BLaER1 treated with 17β-estradiol and CSF1 and Interleukin-3, amounts not matched to agents 10 nM and 100 nM (cell line): ENCODE results near the gene NUBP1.

ENCODE experiments used
- H3K27ac ChIP-seq, 11 experiments: shearing (Covaris generic); formaldehyde crosslinking; 2 replicates each; pipeline ENCODE4 v1.8.1; 2022
- H3K27me3 ChIP-seq, 11 experiments: shearing (Covaris generic); formaldehyde crosslinking; 2 replicates each; pipeline ENCODE4 v1.8.1; 2022
- H3K36me3 ChIP-seq, 11 experiments: shearing (Covaris generic); formaldehyde crosslinking; 2 replicates each; pipeline ENCODE4 v1.8.1; 2022
- H3K4me1 ChIP-seq, 10 experiments: shearing (Covaris generic); formaldehyde crosslinking; 2 replicates each; pipeline ENCODE4 v1.8.1; 2022
- H3K4me2 ChIP-seq, 11 experiments: shearing (Covaris generic); formaldehyde crosslinking; 2 replicates each; pipeline ENCODE4 v1.8.1; 2022
- H3K4me3 ChIP-seq, 10 experiments: shearing (Covaris generic); formaldehyde crosslinking; 2 replicates each; pipeline ENCODE4 v1.8.1; 2022
- H3K9ac ChIP-seq, 11 experiments: shearing (Covaris generic); formaldehyde crosslinking; 2 replicates each; pipeline ENCODE4 v1.8.1; 2022
- H3K9me3 ChIP-seq, 11 experiments: shearing (Covaris generic); formaldehyde crosslinking; replicated peaks in 1 of 11; 2 replicates each; pipeline ENCODE4 v1.8.1; 2022
- H4K20me1 ChIP-seq, 11 experiments: shearing (Covaris generic); formaldehyde crosslinking; 2 replicates each; pipeline ENCODE4 v1.8.1; 2022
- Cebpa-rat ChIP-seq, 11 experiments: shearing (Covaris generic); IDR thresholded peaks; 2 replicates each; pipeline ENCODE4 v1.8.1; 2022

The NUBP1 gene

GRCh38 chr16:10743610-10744369 lies at the start of gene NUBP1:
Gene NUBP1 (plus strand): TSS chr16:10743842. CDS start chr16:10743864, 22 bp downstream.
- Histone ChIP-seq H4K20me1 (peaks cover 0 to 12% (median 0%) of the 10 kb centered on the region in 11 experiments; a peak in 2 of 22 replicates), H3K4me2 (peak within 1 kb of the TSS; percentile 71 to 97 (median 92)), H3K27ac (peak within 1 kb of the TSS; percentile 88 to 99 (median 97)), H3K4me3 (peak within 1 kb of the TSS; percentile 55 to 75 (median 64)), H3K27me3 (no peaks in the 10 kb centered on the region), H3K9me3 (no peaks in the 10 kb centered on the region), H3K9ac (peak within 1 kb of the TSS; percentile 88 to 98 (median 95)), H3K4me1 (peaks cover 65 to 89% (median 71%) of the 10 kb centered on the region in 10 experiments), H3K36me3 (peaks cover 13 to 35% (median 28%) of the 10 kb centered on the region in 11 experiments)
- TF ChIP-seq Cebpa-rat (IDR thresholded peaks at IDR 0.05), result no peak

- no peaks in the 10 kb centered on the region for H3K27me3 ChIP-seq
- no peak for TF ChIP-seq Cebpa-rat (IDR thresholded peaks at IDR 0.05)
- peaks cover 0 to 24% (median 18%) of the 10 kb centered on the region in 10 experiments; a peak in 16 of 20 replicates for H3K4me1 ChIP-seq
- no peaks in the 10 kb centered on the region for H3K9me3 ChIP-seq
- H4K20me1 ChIP-seq, result no peaks in the 10 kb centered on the region
- H3K36me3 ChIP-seq, result no peaks in the 10 kb centered on the region
- no peak overlapping the region for H3K9ac ChIP-seq
- H3K4me3 ChIP-seq, result no peak overlapping the region
- H3K27ac ChIP-seq, result no peak overlapping the region
- H3K4me2 ChIP-seq, result no peak overlapping the region
Observed at GRCh38 chr16:10693889-10694288, 49.8 kb upstream of the NUBP1 start.

GRCh38 chr16:10694306-10694705 lies 49.3 kb upstream of the NUBP1 start:
- Histone ChIP-seq H3K4me2 (no peak overlapping the region), H3K9ac (no peak overlapping the region), H3K36me3 (no peaks in the 10 kb centered on the region), H4K20me1 (no peaks in the 10 kb centered on the region), H3K9me3 (0 out of 22 replicates have a peak, but pooled peaks cover 0 to under 1% (median 0%) of the 10 kb centered on the region in 11 experiments), H3K4me1 (peaks cover 0 to 20% (median 14%) of the 10 kb centered on the region in 10 experiments; a peak in 16 of 20 replicates), H3K27me3 (no peaks in the 10 kb centered on the region), H3K4me3 (no peak overlapping the region), H3K27ac (no peak overlapping the region)
- no peak for TF ChIP-seq Cebpa-rat (IDR thresholded peaks at IDR 0.05)

DNA sequence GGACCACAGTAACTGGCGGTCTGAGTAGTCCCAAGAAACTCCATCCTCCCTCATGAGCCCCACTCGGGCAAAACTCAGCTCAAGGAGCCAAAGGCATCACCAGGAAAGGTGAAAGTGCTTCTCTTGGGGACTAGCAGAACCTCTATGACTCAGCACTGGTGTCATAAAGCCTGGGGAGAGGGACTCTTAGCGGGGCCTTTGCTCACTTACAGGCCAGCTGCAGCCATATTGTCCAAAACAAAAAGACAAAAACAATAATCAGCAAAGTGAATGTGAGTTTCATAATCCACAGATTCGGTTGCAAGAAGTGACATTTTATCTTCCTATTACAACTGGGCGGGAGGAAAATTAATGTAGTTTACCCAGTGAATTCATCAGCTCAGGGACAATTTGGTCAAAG lies 48.8 kb upstream of the NUBP1 start, which contains the start of gene TEKT5:
Gene TEKT5 (minus strand): TSS at position 101 of the 400 bp plus-strand sequence. CDS start 57 bp downstream, at position 44.
- H3K36me3 ChIP-seq, result no peaks in the 10 kb centered on the region
- no peak within 1 kb of the TSS for H3K9ac ChIP-seq
- no peak for TF ChIP-seq Cebpa-rat (IDR thresholded peaks at IDR 0.05)
- H3K4me3 ChIP-seq, result no peak within 1 kb of the TSS
- H3K9me3 ChIP-seq, result peaks cover 0 to 5% (median 0%) of the 10 kb centered on the region in 11 experiments; a peak in 6 of 22 replicates
- H3K4me2 ChIP-seq, result no peak within 1 kb of the TSS
- no peaks in the 10 kb centered on the region for H3K27me3 ChIP-seq
- peaks cover 0 to 15% (median 14%) of the 10 kb centered on the region in 10 experiments; a peak in 16 of 20 replicates for H3K4me1 ChIP-seq
- no peak within 1 kb of the TSS for H3K27ac ChIP-seq
- H4K20me1 ChIP-seq, result no peaks in the 10 kb centered on the region

DNA sequence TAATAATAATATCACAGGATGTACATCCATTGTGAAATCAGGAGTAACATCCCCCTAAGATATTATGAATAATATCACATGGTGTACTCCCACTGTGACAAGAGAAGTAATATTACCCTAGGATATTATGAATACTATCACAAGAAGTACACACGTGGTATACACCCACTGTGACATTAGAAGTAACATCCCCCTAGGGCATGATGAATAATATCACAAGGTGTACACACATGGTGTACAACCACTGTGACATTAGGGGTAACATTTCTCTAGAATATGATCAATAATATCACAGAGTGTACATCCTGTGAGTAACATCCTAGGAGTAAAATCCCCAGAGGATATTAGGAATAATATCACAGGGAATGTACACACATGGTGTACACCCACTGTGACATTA lies 43.9 kb upstream of the NUBP1 start:
- no peaks in the 10 kb centered on the region for H3K4me1 ChIP-seq
- no peaks in the 10 kb centered on the region for H3K27me3 ChIP-seq
- TF ChIP-seq Cebpa-rat (IDR thresholded peaks at IDR 0.05), result no peak
- H3K4me2 ChIP-seq, result no peak overlapping the region
- no peak overlapping the region for H3K27ac ChIP-seq
- H3K36me3 ChIP-seq, result no peaks in the 10 kb centered on the region
- no peaks in the 10 kb centered on the region for H4K20me1 ChIP-seq
- no peak overlapping the region for H3K4me3 ChIP-seq
- H3K9me3 ChIP-seq, result peaks cover 21 to 46% (median 40%) of the 10 kb centered on the region in 11 experiments
- no peak overlapping the region for H3K9ac ChIP-seq

DNA sequence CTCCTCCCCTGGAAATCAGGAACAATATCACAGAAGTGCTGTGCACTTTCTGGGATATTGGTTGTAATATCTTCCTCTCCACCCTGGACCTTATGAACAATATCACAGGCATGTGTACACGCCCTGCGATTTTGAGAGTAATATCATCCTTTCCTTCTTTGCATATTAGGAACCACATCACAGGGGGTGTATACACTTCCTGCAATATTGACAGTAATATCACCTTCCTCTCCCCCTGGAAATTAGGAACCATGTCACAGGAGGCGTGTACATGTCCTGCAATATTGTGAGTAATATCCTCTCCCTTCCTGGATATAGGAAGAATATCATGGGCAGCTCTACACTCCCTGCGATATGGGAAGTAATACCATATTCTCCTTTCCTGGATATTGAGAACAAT lies 34.7 kb upstream of the NUBP1 start:
- H3K4me3 ChIP-seq, result no peak overlapping the region
- no peaks in the 10 kb centered on the region for H4K20me1 ChIP-seq
- H3K27me3 ChIP-seq, result no peaks in the 10 kb centered on the region
- no peak overlapping the region for H3K4me2 ChIP-seq
- no peaks in the 10 kb centered on the region for H3K36me3 ChIP-seq
- TF ChIP-seq Cebpa-rat (IDR thresholded peaks at IDR 0.05), result no peak
- no peaks in the 10 kb centered on the region for H3K4me1 ChIP-seq
- H3K9ac ChIP-seq, result no peak overlapping the region
- H3K9me3 ChIP-seq, result peaks cover 37 to 66% (median 52%) of the 10 kb centered on the region in 11 experiments
- no peak overlapping the region for H3K27ac ChIP-seq

DNA sequence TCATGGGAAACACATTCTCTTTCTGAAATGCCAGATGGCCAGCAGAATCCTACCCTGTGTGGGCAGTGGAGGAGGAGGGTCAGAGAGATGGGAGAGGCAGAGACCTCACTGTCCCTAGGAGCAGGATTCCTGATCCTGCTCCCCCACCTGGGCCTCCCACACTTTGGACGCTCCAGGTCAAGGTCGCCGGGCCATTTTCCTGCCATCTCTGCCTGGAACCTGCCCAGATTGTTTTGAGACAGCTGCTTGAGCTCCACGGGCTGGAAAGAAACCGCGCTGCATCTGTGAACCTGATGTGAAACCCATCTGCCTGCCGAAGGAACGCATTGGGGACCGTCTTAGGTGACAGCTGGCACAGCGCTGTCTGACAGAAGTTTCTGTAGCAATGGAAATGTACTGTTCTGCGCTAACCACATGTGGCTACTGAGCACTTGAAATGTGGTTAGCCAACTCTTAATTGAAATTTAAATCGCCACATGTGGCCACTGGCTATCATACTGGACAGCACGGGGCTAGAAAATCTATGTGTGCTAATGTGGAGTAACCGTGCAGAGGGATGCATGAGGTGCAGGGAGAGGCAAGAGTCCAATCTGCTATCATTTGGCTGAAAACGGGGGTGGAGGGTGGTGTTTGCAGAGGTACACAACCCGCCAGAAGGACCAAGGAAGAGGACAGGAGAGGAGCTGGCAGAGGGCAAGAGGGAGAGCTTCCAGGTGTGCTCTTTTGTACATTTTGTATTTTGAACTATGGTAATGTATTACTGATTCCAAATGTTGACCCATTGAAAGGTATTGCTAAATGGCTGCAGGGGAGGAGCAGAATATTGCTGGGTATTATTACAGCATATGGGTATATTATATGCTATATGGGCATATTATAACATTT lies 15.4 kb upstream of the NUBP1 start:
- Histone ChIP-seq H3K9ac (no peak overlapping the region), H3K4me3 (no peak overlapping the region), H4K20me1 (no peaks in the 10 kb centered on the region), H3K36me3 (no peaks in the 10 kb centered on the region), H3K4me1 (no peaks in the 10 kb centered on the region), H3K9me3 (peaks cover 2 to 4% (median 3%) of the 10 kb centered on the region in 11 experiments; a peak in 13 of 22 replicates), H3K27me3 (no peaks in the 10 kb centered on the region), H3K27ac (no peak overlapping the region), H3K4me2 (no peak overlapping the region)
- TF ChIP-seq Cebpa-rat (IDR thresholded peaks at IDR 0.05), result no peak

DNA sequence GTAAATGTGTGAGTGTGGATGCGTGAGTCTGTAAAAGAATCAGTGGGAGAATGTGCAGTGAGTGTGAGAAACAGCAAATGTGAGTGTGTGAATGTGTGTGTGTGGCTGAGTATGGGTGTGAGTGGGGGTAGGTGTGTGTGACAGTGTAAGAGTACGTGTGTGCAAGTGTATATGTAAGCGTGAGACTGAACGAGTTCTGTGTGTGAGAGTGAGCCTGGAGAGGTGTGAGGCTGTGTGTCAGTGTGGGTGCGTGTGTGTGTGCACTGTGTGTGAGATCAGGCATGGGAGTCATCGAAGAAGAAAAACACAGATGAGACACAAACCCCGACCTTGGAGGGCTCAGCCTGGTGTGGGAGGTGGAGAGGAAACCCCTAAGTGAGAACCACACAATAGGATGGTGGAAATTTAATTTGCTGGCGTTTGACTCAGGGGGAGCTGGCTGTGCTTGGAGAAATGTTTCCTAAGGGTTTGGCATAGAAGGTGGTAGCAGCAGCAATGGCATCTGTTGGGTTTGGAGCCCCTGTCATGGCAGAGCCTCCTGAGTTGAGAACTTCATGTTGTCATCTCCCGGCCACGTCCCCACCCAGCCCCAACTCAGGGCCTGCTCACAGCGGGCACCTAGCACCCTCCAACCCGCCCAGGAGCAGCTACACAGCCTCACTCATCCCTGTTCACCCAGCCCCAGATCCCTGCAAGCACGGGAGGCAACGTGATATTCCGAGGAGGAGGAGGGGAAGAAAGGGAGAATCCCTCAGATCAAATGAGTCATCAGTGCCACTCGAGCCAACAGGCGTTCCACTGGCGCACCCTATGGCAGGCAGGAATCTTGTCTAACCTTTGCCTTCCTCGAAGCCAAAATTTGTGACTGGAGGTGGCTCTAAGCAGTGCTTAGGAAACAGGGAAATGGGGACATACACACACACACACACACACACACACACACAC lies 14.3 kb upstream of the NUBP1 start:
- H3K4me1 ChIP-seq, result no peaks in the 10 kb centered on the region
- no peak overlapping the region for H3K27ac ChIP-seq
- H3K4me2 ChIP-seq, result no peak overlapping the region
- no peaks in the 10 kb centered on the region for H3K27me3 ChIP-seq
- no peaks in the 10 kb centered on the region for H4K20me1 ChIP-seq
- H3K9ac ChIP-seq, result no peak overlapping the region
- no peak overlapping the region for H3K4me3 ChIP-seq
- no peaks in the 10 kb centered on the region for H3K36me3 ChIP-seq
- TF ChIP-seq Cebpa-rat (IDR thresholded peaks at IDR 0.05), result no peak
- peaks cover 5 to 11% (median 8%) of the 10 kb centered on the region in 11 experiments; a peak in 15 of 22 replicates for H3K9me3 ChIP-seq
